GM23338 (cell line): ENCODE results near the gene C1orf52. TPM values are rescaled to one million over a fixed set of nuclear protein-coding genes. Genes with fewer than 3 reads are reported as not detected.
A peak's percentile ranks its signal among the peaks of the same experiment; 100 is the strongest.

ENCODE experiments used
- ATAC-seq: fragments of 200-7000 bp; cut with Tn5 transposase; 3 replicates; pipeline ENCODE4 v1.9.1; 2020
- DNase-seq: peaks from one replicate; pipeline ENCODE4 v3.0.0-alpha.2; 2015; ENCODE audit warnings: low spot score
- H2AFZ ChIP-seq: fragments of 200-600 bp; sonication (generic); 2 replicates; pipeline ENCODE4 v1.8.0; 2016; ENCODE audit warnings: antibody characterized with exemption, mild to moderate bottlenecking, moderate library complexity
- H3F3A ChIP-seq: fragments of 200-600 bp; sonication (generic); replicated peaks from 2 replicates; pipeline ENCODE4 v1.8.0; 2017; ENCODE audit warnings: antibody characterized with exemption, mixed run types, low read depth
- H3K27ac ChIP-seq: fragments of 200-600 bp; sonication (generic); 2 replicates; pipeline ENCODE4 v1.6.1; 2016; ENCODE audit warnings: low read depth
- H3K27me3 ChIP-seq: fragments of 200-600 bp; sonication (generic); 2 replicates; pipeline ENCODE4 v1.8.0; 2016; ENCODE audit warnings: mild to moderate bottlenecking, mixed run types, moderate library complexity; ENCODE audit not compliant: insufficient read depth
- H3K36me3 ChIP-seq: fragments of 200-600 bp; sonication (generic); 2 replicates; pipeline ENCODE4 v1.8.0; 2016; ENCODE audit warnings: mild to moderate bottlenecking; ENCODE audit not compliant: insufficient read depth
- H3K4me1 ChIP-seq: fragments of 200-600 bp; sonication (generic); 2 replicates; pipeline ENCODE4 v1.8.0; 2016; ENCODE audit warnings: mild to moderate bottlenecking, moderate library complexity; ENCODE audit not compliant: insufficient read depth
- H3K4me2 ChIP-seq: fragments of 200-600 bp; sonication (generic); 2 replicates; pipeline ENCODE4 v1.7.1; 2017; ENCODE audit warnings: mixed run types
- H3K4me3 ChIP-seq: fragments of 200-600 bp; sonication (generic); 2 replicates; pipeline ENCODE4 v1.6.1; 2016; ENCODE audit warnings: mixed run types
- H3K79me2 ChIP-seq: fragments of 200-600 bp; sonication (generic); replicated peaks from 2 replicates; pipeline ENCODE4 v1.8.0; 2017; ENCODE audit warnings: mild to moderate bottlenecking; ENCODE audit not compliant: insufficient read depth
- H3K9me2 ChIP-seq: fragments of 200-600 bp; sonication (generic); 2 replicates; pipeline ENCODE4 v1.8.0; 2017; ENCODE audit not compliant: insufficient read depth
- H4K20me1 ChIP-seq: fragments of 200-600 bp; sonication (generic); replicated peaks from 2 replicates; pipeline ENCODE4 v1.8.0; 2017; ENCODE audit warnings: mild to moderate bottlenecking; ENCODE audit not compliant: insufficient read depth
- H3K27ac Mint-ChIP-seq: 2 replicates; pipeline ENCODE4 v1.8.0; 2020; ENCODE audit warnings: inconsistent platforms, mild to moderate bottlenecking, moderate library complexity, mixed read lengths
- H3K27me3 Mint-ChIP-seq: 3 replicates; pipeline ENCODE4 v1.8.0; 2022; ENCODE audit warnings: low read depth, mild to moderate bottlenecking, moderate library complexity, mixed read lengths, inconsistent platforms; ENCODE audit not compliant: insufficient read depth, poor library complexity
- H3K36me3 Mint-ChIP-seq: 3 replicates; pipeline ENCODE4 v1.8.0; 2021; ENCODE audit warnings: low read depth, mild to moderate bottlenecking, inconsistent platforms, moderate library complexity, mixed read lengths
- H3K4me1 Mint-ChIP-seq: 3 replicates; pipeline ENCODE4 v1.8.0; 2020; ENCODE audit warnings: mild to moderate bottlenecking, inconsistent platforms, mixed read lengths
- H3K4me3 Mint-ChIP-seq: 3 replicates; pipeline ENCODE4 v1.8.0; 2021; ENCODE audit warnings: moderate library complexity, mild to moderate bottlenecking, inconsistent platforms, mixed read lengths
- H3K9me3 Mint-ChIP-seq: 3 replicates; pipeline ENCODE4 v1.8.0; 2020; ENCODE audit warnings: moderate library complexity, mild to moderate bottlenecking, inconsistent platforms, mixed read lengths
- CREB1 ChIP-seq: fragments of 250-450 bp; sonication (Bioruptor Pico); IDR thresholded peaks from 2 replicates; pipeline ENCODE4 v1.5.0; 2020; ENCODE audit warnings: low read depth, mild to moderate bottlenecking, moderate library complexity
- ETS1 ChIP-seq: IDR thresholded peaks from 2 replicates; pipeline ENCODE4 v1.6.1; 2016; ENCODE audit warnings: antibody characterized with exemption
- EZH2 ChIP-seq: fragments of 200-600 bp; sonication (generic); IDR thresholded peaks from one replicate; pipeline ENCODE4 v1.8.0; 2017; ENCODE audit warnings: antibody characterized with exemption, mild to moderate bottlenecking, low read depth; ENCODE audit not compliant: unreplicated experiment
- EZH2phosphoT487 ChIP-seq: fragments of 200-600 bp; sonication (generic); IDR thresholded peaks from one replicate; pipeline ENCODE4 v1.8.1; 2018; ENCODE audit warnings: antibody characterized with exemption; ENCODE audit not compliant: unreplicated experiment
- NANOG ChIP-seq: IDR thresholded peaks from 2 replicates; pipeline ENCODE4 v1.6.1; 2016; ENCODE audit warnings: antibody characterized with exemption, borderline replicate concordance
- POLR2AphosphoS5 ChIP-seq: IDR thresholded peaks from 2 replicates; pipeline ENCODE4 v1.6.1; 2016; ENCODE audit warnings: antibody characterized with exemption, low read depth
- STAT1 ChIP-seq: IDR thresholded peaks from one replicate; pipeline ENCODE4 v1.6.1; 2016; ENCODE audit warnings: antibody characterized with exemption; ENCODE audit not compliant: unreplicated experiment
- ZNF114 ChIP-seq: fragments of 250-450 bp; sonication (Bioruptor Pico); IDR thresholded peaks from 2 replicates; pipeline ENCODE4 v1.5.0; 2020; ENCODE audit warnings: mild to moderate bottlenecking, moderate library complexity
- ZNF331 ChIP-seq: fragments of 250-450 bp; sonication (Bioruptor Pico); IDR thresholded peaks from 2 replicates; pipeline ENCODE4 v1.5.0; 2020; ENCODE audit warnings: low read depth, mild to moderate bottlenecking, moderate library complexity
- ZNF462 ChIP-seq: fragments of 250-450 bp; sonication (Bioruptor Pico); IDR thresholded peaks from 2 replicates; pipeline ENCODE4 v1.5.0; 2020; ENCODE audit warnings: mild to moderate bottlenecking, moderate library complexity
- polyA plus RNA-seq: library from polyadenylated mRNA; unstranded; fragments of >200 nt; fragmentation: Nextera tagmentation; extraction: Ambion mirVana; gene quantifications from 2 replicates; pipeline ENCODE4 v1.2.1, GENCODE V29; 2016
- total RNA-seq: library from RNA; depleted of rRNA; stranded (reverse); fragments of >200 nt; shearing (Covaris generic); gene quantifications from 2 replicates; pipeline ENCODE4 v1.2.3, GENCODE V29; 2014
- TF ChIP-seq, protein P1 (sequence below): IDR thresholded peaks from one replicate; pipeline ENCODE4 v1.6.1; 2018; ENCODE audit warnings: antibody characterized with exemption; ENCODE audit not compliant: unreplicated experiment
- TF ChIP-seq, protein P2 (sequence below), 2 experiments: fragments of 200-600 bp in 1 of 2; sonication (generic) in 1 of 2; conservative IDR thresholded peaks; 2 replicates each; pipeline versions ENCODE4 v1.5.1 to v1.6.1; 2016 to 2017; ENCODE audit warnings: antibody characterized with exemption in 2 of 2, low read depth in 2 of 2, mild to moderate bottlenecking in 2 of 2, moderate library complexity in 1 of 2

The C1orf52 gene
- total and polyA plus RNA-seq, 2 experiments from 2014 or later = 35.6 to 102 TPM

- Mint-ChIP-seq H3K9me3 (peaks cover 6% of the 10 kb centered on the region; the same call in 2 of the 3 replicates), H3K27me3 (no peaks in the 10 kb centered on the region), H3K4me3 (no peak overlapping the region), H3K27ac (0 out of 2 replicates have a peak overlapping the region, but pooled peaks have one; percentile 9), H3K36me3 (peaks cover 5% of the 10 kb centered on the region; the same call in 2 of the 3 replicates), H3K4me1 (peaks cover 26% of the 10 kb centered on the region)
- no peak overlapping the region for H3K4me2 ChIP-seq
- H2AFZ ChIP-seq = no peak overlapping the region
- no peaks in the 10 kb centered on the region for H3K27me3 ChIP-seq
- H4K20me1 ChIP-seq = no peaks in the 10 kb centered on the region
- no peaks in the 10 kb centered on the region for H3K36me3 ChIP-seq
- H3K79me2 ChIP-seq = no peaks in the 10 kb centered on the region
- no peak for TF ChIP-seq EZH2phosphoT487
- no peak for TF ChIP-seq STAT1
- no peak for TF ChIP-seq ZNF114 (CRISPR knock-in tag)
- no peak for TF ChIP-seq NANOG
- TF ChIP-seq POLR2AphosphoS5 = no peak
- no peak for TF ChIP-seq EZH2
- TF ChIP-seq CREB1 (CRISPR knock-in tag) = no peak
- no peak for TF ChIP-seq ZNF462 (CRISPR knock-in tag)
- no peak for TF ChIP-seq ETS1
- TF ChIP-seq, protein P1, sequence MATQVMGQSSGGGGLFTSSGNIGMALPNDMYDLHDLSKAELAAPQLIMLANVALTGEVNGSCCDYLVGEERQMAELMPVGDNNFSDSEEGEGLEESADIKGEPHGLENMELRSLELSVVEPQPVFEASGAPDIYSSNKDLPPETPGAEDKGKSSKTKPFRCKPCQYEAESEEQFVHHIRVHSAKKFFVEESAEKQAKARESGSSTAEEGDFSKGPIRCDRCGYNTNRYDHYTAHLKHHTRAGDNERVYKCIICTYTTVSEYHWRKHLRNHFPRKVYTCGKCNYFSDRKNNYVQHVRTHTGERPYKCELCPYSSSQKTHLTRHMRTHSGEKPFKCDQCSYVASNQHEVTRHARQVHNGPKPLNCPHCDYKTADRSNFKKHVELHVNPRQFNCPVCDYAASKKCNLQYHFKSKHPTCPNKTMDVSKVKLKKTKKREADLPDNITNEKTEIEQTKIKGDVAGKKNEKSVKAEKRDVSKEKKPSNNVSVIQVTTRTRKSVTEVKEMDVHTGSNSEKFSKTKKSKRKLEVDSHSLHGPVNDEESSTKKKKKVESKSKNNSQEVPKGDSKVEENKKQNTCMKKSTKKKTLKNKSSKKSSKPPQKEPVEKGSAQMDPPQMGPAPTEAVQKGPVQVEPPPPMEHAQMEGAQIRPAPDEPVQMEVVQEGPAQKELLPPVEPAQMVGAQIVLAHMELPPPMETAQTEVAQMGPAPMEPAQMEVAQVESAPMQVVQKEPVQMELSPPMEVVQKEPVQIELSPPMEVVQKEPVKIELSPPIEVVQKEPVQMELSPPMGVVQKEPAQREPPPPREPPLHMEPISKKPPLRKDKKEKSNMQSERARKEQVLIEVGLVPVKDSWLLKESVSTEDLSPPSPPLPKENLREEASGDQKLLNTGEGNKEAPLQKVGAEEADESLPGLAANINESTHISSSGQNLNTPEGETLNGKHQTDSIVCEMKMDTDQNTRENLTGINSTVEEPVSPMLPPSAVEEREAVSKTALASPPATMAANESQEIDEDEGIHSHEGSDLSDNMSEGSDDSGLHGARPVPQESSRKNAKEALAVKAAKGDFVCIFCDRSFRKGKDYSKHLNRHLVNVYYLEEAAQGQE = no peak
- TF ChIP-seq, protein P2, sequence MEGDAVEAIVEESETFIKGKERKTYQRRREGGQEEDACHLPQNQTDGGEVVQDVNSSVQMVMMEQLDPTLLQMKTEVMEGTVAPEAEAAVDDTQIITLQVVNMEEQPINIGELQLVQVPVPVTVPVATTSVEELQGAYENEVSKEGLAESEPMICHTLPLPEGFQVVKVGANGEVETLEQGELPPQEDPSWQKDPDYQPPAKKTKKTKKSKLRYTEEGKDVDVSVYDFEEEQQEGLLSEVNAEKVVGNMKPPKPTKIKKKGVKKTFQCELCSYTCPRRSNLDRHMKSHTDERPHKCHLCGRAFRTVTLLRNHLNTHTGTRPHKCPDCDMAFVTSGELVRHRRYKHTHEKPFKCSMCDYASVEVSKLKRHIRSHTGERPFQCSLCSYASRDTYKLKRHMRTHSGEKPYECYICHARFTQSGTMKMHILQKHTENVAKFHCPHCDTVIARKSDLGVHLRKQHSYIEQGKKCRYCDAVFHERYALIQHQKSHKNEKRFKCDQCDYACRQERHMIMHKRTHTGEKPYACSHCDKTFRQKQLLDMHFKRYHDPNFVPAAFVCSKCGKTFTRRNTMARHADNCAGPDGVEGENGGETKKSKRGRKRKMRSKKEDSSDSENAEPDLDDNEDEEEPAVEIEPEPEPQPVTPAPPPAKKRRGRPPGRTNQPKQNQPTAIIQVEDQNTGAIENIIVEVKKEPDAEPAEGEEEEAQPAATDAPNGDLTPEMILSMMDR (conservative IDR thresholded peaks at IDR 0.05; ENCODE audit: low read depth in 2 of 2) = no peak
- TF ChIP-seq ZNF331 (CRISPR knock-in tag) = no peak
- H3K4me3 ChIP-seq = no peak overlapping the region
- no peak for DNase-seq
- ATAC-seq = no peak
- no peaks in the 10 kb centered on the region for H3F3A ChIP-seq
- H3K4me1 ChIP-seq = peaks cover 6% of the 10 kb centered on the region; the same call in 1 of the 2 replicates
- H3K9me2 ChIP-seq = no peaks in the 10 kb centered on the region
- no peak overlapping the region for H3K27ac ChIP-seq
These were observed 16.1 kb downstream of the C1orf52 start for GRCh38 chr1:85243372-85243771.
